ENCODE measurements around the gene BEAN1.

The BEAN1 gene

DNA sequence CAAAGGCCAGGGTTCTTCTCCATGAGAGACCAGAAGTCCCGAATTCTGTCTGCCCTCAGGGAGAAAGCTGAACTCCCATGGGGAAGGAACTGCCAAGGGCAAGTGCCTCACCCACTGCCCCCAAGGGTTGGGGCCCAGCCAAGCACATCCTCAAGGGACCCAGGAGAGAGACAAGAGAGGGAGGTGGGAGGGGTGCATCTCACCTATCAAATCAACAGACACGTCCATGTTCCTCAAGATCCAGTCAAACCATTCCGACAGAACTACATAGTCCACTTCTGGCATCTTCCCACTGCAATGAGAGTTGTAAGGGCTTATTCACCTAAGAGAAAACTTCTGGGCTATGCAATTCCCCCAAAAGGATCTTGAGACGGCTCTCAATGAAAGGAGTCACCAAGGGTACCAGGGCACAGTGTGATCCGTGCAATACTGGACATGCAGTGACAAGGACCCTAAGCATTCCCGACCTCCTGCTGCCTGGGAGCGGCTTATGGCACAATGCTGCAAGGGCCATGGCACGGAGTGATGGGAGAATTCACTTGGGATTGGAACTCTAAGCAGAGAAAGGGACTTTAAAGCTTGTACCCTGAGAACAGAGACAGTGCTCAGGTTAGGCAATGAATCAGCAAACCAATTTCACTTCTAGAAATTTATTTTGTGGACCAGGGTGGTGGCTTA is 90.6 kb downstream of the BEAN1 start:
- no peak for DNase-seq (ENCODE audit: extremely low read depth in 1 of 2, low read depth in 1 of 2)

DNA sequence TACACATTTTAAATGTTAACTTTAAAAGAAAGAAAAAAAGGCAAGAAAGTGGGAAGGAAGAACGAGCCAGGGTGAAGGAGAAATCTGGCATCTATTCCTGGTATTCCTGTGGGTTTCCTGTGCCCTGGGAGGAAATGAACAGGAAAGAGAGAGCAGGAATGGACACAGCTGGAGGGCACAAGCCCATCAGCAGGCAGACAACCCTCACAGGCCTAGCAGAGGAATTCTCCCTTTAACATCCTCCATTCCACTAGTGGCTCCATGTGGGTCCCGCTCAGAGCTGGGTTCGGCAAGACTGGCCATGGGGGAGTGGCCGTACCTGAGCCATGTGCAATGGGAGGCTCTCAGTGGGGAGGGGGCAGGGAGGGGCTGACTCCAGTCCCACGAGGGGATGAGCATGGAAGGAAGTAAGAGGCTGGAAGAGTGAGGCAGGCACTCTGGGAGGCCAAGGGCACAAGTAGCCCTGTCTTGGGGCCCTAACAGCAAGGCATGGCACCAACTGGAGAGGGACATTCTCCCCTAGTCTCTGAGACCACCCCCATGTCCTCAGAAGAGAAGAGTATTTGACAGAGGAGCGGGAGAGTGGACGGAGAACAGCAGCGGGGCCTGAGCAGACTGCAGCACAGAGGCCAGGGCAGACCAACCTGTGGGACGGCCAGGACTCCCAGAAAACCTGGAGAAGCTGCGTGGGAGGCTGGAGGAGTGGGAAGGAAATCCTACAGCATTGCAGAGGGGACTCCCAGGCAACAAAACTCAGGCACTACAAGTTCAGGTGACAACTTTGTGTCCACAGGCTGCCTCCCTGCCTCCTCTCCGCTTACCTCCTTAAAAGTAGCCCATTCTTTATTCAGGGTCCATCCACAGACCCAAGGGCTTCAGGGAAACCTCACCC is 92.6 kb downstream of the BEAN1 start:
- no peak for DNase-seq (ENCODE audit: extremely low read depth in 1 of 2, low read depth in 1 of 2)

DNA sequence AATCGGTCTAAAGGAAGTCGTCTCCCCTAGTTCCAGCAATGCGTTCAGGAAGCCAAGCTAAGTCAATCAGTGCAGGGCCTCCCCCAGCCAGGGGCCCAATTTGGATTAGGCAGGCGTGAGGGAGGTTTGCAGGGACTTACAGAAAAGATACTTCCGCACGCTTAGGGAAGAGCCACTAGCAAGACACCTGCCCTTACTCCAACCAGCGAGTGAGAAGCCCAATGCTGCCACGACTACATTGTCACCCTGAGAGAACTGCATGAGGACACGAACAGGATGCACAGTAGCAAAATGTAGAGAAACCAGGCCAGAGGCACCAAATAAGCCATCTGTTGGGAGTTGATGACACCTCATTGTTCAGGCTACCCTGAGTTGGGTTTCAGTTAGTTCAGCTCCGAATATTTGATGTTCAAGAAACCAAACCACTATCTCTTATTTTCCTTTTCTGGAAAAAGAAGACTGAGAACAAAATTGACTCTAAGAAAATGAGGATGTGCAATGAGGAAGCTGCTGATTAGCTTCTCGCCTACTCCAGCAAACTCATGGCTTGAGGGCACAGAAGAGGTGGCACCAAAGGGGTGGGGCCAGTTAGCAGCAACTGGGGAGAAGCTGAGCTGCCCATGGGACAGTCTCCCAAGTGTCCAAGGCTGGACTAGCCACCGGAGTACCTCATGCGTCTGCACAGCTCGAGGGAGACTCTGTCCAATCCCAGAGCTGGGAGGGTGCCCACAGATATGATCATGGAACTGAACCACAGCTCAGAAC is 93.5 kb downstream of the BEAN1 start:
- no peak for DNase-seq (ENCODE audit: extremely low read depth in 1 of 2, low read depth in 1 of 2)

DNA sequence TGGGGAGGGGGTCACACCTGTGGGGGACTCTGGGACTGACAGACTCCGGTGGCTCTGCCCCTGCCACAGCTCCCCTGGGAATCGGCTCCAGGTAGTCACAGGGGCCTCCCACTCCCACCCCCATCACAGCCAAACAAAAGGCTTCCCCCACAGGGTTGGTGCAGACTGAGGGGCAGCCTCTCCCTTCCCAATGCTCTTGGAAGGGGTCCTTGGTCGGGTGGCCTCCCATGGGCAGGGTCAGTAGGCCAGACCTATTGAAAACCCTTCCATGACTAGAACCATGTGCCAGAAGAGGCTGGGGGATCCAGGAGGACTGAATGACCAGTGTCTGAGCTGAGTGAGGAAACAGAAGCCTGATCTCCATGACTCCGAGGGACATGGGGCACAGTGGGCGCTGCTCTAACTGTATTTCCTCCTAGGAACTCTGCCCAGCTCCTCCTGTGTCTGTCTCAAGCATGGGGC is 94.2 kb downstream of the BEAN1 start:
- no peak for DNase-seq (ENCODE audit: extremely low read depth in 1 of 2, low read depth in 1 of 2)

DNA sequence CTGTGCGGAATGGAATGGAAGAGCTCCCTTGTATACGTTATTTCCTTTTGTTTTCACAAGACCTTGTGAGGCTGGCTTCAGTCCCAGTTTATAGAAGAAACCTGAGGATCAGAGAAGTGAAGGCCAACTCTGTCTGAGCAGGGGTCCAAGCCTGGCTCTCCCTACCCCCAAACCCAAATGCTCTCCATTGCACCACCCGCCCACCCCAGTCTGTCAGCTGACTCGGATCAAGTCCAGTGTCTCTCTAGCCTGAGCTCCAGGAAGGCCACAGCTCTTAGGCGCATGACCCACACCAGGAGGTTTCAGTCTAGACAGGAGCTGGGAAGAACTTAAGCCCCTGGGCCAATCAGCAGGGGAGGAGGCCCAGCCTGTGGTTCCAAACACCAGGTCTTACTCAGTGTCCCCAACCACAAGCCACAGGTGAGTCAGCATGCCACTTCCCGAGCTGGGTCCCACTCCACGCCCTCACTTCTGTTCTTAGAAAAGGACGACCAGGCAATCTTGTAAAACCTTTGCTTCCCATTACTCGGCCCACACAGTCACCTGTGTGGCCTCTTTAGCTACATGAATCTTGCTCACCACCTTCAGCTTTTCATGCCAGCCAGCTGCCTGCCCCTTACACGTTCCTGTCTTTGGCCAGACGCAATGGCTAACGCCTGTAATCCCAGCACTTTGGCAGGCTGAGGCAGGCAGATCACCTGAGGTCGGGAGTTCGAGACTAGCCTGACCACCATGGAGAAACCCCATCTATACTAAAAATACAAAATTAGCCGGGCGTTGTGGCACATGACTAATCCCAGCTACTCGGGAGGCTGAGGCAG is 95.1 kb downstream of the BEAN1 start:
- DNase-seq (ENCODE audit: extremely low read depth in 1 of 2, low read depth in 1 of 2) = peak; percentile 92 to 98

DNA sequence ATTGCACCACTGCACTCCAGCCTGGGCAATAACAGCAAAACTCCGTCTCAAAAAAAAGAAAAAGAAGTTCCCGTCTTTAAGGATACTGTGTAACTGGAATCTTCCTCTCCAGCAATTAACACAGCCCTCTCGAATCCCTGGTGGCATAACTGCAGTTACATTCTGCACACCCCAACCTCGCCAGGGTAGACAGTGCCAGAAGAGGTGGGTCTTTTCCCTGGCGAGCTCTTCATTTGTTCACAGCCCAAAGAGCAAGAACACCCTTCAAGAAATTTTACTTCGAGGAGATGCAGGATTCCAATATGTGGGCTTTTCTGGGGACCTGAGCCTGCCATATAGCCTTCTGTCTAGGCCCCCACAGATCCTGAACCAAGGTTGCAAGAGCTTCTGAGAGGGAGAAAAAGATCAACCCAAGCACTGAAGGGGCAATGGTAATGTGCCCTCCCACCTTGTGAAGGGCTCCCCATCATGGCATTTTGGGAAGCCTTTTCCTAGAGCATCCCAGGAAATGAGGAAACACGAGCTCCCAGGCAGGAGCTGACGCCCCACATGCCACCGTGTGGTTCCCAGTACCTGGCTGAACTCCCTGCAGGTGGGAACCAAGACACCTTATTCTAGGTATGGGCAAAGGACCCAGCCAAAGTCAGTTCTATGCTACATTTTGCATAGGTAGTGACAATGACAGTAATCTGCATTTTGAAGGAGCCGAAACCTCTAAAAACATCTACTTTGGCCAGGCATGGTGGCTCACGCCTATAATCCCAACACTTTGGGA is 95.9 kb downstream of the BEAN1 start:
- DNase-seq (ENCODE audit: extremely low read depth in 1 of 2, low read depth in 1 of 2) = no peak

DNA sequence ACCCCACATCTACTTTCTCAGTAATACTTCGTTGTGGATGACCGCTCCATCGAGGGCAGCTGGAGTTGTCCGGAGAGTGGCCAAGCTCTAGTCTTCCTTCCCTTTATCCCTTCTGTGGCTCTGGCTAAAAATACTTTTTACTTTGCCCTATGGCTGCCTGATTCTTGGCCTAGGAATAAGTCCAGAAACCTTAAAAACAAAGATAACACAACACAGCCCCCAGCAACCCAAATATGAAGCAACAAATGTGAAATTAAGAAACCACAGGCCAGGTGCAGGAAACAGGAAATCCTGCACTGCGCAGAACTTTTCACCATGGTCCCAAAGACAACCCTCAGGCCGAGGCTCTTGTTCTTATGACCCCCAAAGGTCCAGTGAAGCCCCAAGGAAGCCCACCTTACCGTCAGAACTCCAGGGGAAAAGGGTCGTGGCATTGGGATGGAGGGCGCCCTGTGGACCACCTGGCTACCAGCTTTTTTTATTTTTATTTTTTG is 96.8 kb downstream of the BEAN1 start:
- DNase-seq (ENCODE audit: extremely low read depth in 1 of 2, low read depth in 1 of 2) = no peak

DNA sequence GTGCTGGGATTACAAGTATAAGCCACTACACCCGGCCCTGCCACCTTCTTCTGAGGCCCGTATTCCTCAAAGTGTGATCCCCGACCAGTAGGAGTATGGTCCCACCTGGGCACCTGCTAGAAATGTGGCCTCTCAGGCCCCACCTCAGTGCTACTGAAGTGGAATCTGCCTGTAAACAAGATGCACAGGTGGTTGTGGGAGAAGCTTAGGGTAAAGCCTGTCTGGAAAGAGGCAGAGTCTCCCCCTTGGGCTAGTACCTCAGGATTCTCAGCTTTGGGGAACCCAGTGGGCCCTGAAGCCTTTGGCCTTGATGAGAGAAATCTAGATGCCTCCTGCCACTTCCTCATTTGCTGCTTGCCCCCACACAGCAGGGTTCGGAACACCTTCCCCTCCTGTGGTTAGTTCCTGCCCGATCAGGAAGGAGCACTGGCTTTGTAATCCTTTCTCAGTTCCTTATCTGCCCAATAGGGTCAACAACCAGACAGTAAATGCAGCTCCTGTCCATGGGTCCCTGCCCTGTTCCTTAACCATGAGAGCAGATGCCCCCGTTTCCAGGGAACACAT is 97.6 kb downstream of the BEAN1 start:
- DNase-seq (ENCODE audit: extremely low read depth in 1 of 2, low read depth in 1 of 2) = no peak

DNA sequence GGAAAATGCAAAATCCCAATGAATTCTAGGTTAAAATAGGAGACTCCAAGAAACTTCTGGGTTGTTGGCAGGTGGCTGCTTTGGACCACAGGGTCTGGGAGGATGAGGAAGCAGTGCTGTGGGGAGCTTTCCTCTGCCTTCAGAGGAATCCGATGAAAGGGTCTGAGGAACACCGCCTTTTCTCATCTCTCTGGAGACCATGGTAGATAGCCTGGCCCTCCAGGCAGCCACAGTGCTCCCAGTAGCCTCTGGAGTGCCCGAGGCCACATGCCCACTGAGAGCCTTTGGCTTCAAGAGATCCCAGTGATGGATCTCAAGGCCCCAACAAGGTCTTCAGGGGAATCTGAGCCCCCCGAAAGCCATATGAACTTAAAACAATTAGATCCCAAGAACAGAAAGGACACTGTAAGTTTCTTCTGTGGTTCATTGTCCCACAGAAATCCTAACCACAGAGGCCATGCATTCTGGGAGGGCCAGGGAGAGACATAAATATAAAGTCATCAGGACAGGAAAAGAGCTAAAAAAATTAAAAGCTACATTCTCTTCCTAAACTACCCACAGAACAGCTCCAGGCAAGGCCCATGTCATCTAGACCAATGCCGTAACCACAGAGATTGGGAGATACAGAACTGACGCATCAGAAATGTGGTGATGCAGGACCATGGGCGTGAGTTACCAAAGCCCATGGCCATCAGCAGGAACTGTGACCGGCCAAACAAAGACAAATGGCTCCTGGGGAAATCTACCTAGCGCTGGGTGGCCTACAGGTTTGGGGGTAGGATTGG is 98.5 kb downstream of the BEAN1 start:
- no peak for DNase-seq (ENCODE audit: extremely low read depth in 1 of 2, low read depth in 1 of 2)

DNA sequence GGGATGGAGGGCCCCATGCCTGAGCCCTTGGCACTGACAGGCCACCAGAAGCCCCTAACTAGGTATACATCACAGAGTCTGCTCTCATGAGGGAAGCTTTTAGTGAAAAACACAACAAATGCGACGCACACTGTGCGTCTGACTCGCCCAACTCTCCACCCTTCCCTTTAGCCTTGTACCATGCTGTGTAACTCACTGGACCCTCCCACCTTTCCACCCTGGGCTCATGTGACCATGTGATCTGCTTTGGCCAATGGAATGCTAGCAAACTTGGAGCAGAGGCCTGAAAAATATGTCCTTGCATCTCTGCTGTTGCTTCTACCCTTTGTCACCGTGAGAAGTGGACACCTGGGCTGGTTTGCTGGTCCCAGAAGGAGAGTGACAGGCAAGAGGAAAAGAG is 101.2 kb downstream of the BEAN1 start:
- DNase-seq (ENCODE audit: extremely low read depth in 1 of 2, low read depth in 1 of 2) = no peak

DNA sequence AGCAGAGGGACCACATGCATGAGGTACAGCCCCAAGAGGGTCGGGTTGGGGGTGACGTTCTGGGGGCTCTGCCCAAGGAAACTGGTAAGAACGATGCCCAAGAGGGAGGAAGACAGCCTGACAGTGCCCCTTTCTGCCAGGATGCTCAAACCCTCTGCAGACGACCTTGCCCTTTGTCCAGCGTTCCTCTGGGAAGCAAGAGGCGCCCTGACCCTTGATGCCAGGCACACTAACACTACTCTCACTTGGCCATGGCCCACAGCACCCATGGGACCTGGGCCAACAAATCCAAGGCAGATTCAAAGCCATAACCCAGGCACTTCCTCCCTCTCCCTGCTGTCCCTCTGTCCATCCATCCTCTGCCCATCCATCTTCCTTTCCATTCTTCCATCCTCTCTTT is 102.4 kb downstream of the BEAN1 start:
- no peak for DNase-seq (ENCODE audit: extremely low read depth in 1 of 2, low read depth in 1 of 2)
